GM12801 (cell line): ENCODE data around the gene MRAS.

ENCODE experiments used
- CTCF ChIP-seq: IDR thresholded peaks from one replicate; pipeline ENCODE4 v1.5.1; 2011; ENCODE audit warnings: control low read depth; ENCODE audit not compliant: insufficient read length; ENCODE audit errors: extremely low read depth

Gene MRAS

GRCh38 chr3:138329984-138330293 lies 18.4 kb upstream of the MRAS start:
- no peak for TF ChIP-seq CTCF

GRCh38 chr3:138331143-138331894 lies 17.1 kb upstream of the MRAS start:
- TF ChIP-seq CTCF, result no peak

- no peak for TF ChIP-seq CTCF
Observed at GRCh38 chr3:138332472-138333073, 15.8 kb upstream of the MRAS start.

GRCh38 chr3:138334608-138335007 lies 13.8 kb upstream of the MRAS start:
- no peak for TF ChIP-seq CTCF

- no peak for TF ChIP-seq CTCF
Observed at GRCh38 chr3:138336454-138336999, 11.9 kb upstream of the MRAS start.

GRCh38 chr3:138338244-138338643 lies 10.1 kb upstream of the MRAS start:
- no peak for TF ChIP-seq CTCF

GRCh38 chr3:138338811-138339210 lies 9.6 kb upstream of the MRAS start:
- TF ChIP-seq CTCF, result no peak
